ENCODE results near the gene ERAL1.

DNA sequence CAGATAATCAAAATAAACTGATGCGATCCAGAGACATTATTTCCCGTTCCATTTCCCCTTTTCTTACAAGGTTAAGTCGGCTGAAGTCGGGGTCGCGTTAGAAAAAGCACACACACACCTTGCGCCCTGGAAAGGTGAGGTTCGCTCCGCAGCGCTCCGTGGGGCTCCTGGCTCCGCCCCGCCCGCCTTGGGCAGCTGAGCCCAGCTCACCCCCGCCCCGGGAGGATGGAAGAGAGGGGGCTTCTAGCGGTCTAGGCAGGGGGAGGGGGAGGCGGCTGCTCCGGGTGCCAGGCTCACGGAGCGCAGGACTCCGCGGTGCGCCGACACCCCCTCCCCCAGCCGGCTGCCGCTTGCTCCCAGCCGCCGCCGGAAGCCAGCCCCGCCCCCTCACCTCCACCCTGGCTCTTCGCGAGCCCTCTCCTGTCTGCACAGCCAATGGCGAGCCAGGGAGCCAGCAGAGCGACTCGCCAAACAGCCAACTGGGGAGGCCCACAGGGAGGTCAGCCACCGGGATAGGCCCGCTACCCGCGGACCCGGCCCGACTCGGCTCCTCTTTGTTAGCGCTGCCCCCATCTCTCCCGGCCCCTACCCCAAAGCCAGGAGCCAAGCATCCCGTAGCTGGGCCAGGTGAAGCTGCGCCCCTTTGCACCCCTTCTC lies 42.6 kb upstream of the ERAL1 start:
- TF ChIP-seq, protein P1, sequence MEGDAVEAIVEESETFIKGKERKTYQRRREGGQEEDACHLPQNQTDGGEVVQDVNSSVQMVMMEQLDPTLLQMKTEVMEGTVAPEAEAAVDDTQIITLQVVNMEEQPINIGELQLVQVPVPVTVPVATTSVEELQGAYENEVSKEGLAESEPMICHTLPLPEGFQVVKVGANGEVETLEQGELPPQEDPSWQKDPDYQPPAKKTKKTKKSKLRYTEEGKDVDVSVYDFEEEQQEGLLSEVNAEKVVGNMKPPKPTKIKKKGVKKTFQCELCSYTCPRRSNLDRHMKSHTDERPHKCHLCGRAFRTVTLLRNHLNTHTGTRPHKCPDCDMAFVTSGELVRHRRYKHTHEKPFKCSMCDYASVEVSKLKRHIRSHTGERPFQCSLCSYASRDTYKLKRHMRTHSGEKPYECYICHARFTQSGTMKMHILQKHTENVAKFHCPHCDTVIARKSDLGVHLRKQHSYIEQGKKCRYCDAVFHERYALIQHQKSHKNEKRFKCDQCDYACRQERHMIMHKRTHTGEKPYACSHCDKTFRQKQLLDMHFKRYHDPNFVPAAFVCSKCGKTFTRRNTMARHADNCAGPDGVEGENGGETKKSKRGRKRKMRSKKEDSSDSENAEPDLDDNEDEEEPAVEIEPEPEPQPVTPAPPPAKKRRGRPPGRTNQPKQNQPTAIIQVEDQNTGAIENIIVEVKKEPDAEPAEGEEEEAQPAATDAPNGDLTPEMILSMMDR (IDR thresholded peaks at IDR 0.05): no peak
- TF ChIP-seq POLR2A (IDR thresholded peaks at IDR 0.05): peak in 1 of 2 donors; percentile 47

Data from heart left ventricle (tissue), 13 donors.